ENCODE data around the gene C1orf52. TPM values are rescaled to one million over a fixed set of nuclear protein-coding genes. Genes with fewer than 3 reads are reported as not detected.
A peak's percentile ranks its signal among the peaks of the same experiment; 100 is the strongest.

The C1orf52 gene
- total and polyA plus RNA-seq, 9 of the 15 experiments (the other 6 are each of a cell fraction or from before 2014, with no cell fraction given): 17.0 to 38.5 (median 33.0) TPM

DNA sequence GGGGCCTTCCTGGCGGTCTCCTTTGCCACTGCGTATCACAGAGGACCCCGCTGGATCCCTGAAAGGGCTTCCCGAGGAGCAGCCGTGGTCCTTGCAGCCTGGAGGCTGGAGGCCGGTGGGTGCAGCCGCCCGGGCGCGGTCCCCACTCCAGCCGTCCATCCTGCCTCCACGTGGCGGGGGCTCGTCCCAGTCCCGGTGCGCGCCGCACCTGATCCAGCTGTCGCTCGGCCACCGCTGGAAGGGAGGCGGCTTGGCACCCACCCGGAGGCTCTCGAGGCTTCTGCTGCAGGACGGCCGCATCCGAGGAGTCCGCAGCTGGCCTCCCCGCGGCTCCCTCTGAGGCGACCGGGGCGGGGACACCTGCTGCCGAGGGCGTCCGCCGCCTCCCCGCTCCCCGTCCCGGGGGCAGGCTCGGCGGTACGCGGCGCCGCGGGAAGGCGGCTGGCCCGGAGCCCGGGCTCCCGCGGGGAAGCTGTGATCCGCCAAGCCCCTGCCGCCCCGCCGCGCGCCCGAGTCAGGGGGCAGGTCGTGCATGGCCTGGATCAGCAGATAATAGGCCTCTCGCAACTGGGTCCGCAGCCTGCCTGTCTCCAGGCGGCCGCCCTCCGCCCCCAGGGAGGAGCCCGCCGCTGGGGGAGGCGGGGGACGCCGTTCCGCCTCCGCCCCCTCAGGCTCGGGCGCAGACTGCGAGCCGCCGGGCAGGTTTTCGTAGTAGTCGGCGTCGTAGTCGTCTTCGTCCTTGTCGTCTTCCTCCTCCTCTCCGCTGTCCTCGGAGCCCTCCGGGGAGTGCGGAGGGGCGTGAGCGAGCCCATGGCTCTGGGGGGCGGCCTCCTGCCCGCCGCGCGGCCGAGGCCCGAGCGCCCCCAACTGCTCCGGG, 58.8 kb downstream of the C1orf52 start, which contains the start of gene SYDE2 (continued):
- TF ChIP-seq, protein P1, sequence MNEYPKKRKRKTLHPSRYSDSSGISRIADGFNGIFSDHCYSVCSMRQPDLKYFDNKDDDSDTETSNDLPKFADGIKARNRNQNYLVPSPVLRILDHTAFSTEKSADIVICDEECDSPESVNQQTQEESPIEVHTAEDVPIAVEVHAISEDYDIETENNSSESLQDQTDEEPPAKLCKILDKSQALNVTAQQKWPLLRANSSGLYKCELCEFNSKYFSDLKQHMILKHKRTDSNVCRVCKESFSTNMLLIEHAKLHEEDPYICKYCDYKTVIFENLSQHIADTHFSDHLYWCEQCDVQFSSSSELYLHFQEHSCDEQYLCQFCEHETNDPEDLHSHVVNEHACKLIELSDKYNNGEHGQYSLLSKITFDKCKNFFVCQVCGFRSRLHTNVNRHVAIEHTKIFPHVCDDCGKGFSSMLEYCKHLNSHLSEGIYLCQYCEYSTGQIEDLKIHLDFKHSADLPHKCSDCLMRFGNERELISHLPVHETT (CRISPR knock-in tag; conservative IDR thresholded peaks at IDR 0.05 in 1 of 2, IDR thresholded peaks at IDR 0.05 in 1 of 2): peak in 1 of 2 experiments; percentile 46; a peak in 1 of 4 replicates
- TF ChIP-seq, protein P2, sequence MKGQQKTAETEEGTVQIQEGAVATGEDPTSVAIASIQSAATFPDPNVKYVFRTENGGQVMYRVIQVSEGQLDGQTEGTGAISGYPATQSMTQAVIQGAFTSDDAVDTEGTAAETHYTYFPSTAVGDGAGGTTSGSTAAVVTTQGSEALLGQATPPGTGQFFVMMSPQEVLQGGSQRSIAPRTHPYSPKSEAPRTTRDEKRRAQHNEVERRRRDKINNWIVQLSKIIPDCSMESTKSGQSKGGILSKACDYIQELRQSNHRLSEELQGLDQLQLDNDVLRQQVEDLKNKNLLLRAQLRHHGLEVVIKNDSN (CRISPR knock-in tag; IDR thresholded peaks at IDR 0.05): peak; percentile 40; the same call in 1 of the 2 replicates
- TF ChIP-seq MECOM (CRISPR knock-in tag; IDR thresholded peaks at IDR 0.05) (no peak), SMARCA5 (IDR thresholded peaks at IDR 0.05) (no peak), ZNF408 (CRISPR knock-in tag; IDR thresholded peaks at IDR 0.05; ENCODE audit: low read depth) (no peak), NCOA2 (IDR thresholded peaks at IDR 0.05; ENCODE audit: partially characterized antibody in 2 of 2) (no peak), GABPA (tag; conservative IDR thresholded peaks at IDR 0.05; ENCODE audit: low read depth) (peak; percentile 38), DDX20 (tag; IDR thresholded peaks at IDR 0.05; ENCODE audit: low read depth) (no peak), POLR2H (tag; IDR thresholded peaks at IDR 0.05; ENCODE audit: low read depth) (0 out of 2 replicates have a peak, but pooled peaks have one; percentile 14), GTF2E2 (tag; IDR thresholded peaks at IDR 0.05) (peak; percentile 81; the same call in 1 of the 2 replicates), FOXJ2 (tag; IDR thresholded peaks at IDR 0.05) (no peak), ZNF175 (CRISPR knock-in tag; IDR thresholded peaks at IDR 0.05; ENCODE audit: low read depth) (no peak), GATAD2B (IDR thresholded peaks at IDR 0.05; ENCODE audit: borderline replicate concordance) (peak; percentile 57; the same call in 1 of the 2 replicates), ZNF696 (CRISPR knock-in tag; conservative IDR thresholded peaks at IDR 0.05) (no peak), TAF15 (IDR thresholded peaks at IDR 0.05; ENCODE audit: low read depth, low read length) (no peak), RAD21 (CRISPR knock-in tag; conservative IDR thresholded peaks at IDR 0.05 in 1 of 2, IDR thresholded peaks at IDR 0.05 in 1 of 2) (no peak), BHLHE40 (IDR thresholded peaks at IDR 0.05; ENCODE audit: low read length) (no peak), MAFF (IDR thresholded peaks at IDR 0.05; ENCODE audit: low read length) (no peak)
- TF ChIP-seq, protein P3, sequence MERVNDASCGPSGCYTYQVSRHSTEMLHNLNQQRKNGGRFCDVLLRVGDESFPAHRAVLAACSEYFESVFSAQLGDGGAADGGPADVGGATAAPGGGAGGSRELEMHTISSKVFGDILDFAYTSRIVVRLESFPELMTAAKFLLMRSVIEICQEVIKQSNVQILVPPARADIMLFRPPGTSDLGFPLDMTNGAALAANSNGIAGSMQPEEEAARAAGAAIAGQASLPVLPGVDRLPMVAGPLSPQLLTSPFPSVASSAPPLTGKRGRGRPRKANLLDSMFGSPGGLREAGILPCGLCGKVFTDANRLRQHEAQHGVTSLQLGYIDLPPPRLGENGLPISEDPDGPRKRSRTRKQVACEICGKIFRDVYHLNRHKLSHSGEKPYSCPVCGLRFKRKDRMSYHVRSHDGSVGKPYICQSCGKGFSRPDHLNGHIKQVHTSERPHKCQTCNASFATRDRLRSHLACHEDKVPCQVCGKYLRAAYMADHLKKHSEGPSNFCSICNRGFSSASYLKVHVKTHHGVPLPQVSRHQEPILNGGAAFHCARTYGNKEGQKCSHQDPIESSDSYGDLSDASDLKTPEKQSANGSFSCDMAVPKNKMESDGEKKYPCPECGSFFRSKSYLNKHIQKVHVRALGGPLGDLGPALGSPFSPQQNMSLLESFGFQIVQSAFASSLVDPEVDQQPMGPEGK (CRISPR knock-in tag; IDR thresholded peaks at IDR 0.05; ENCODE audit: borderline replicate concordance): no peak
- TF ChIP-seq, protein P4, sequence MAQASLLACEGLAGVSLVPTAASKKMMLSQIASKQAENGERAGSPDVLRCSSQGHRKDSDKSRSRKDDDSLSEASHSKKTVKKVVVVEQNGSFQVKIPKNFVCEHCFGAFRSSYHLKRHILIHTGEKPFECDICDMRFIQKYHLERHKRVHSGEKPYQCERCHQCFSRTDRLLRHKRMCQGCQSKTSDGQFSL (CRISPR knock-in tag; IDR thresholded peaks at IDR 0.05): no peak
- TF ChIP-seq, protein P4 (tag; IDR thresholded peaks at IDR 0.05): no peak
